Brain microvascular endothelial cell (primary cell): ENCODE results near the gene PAIP2.

ENCODE experiments used
- DNase-seq: peaks from one replicate; pipeline ENCODE4 v3.0.0-alpha.2; 2020
- H3K27ac ChIP-seq: fragments of 250-450 bp; sonication (Bioruptor Pico); 2 replicates; pipeline ENCODE4 v1.5.1; 2020; ENCODE audit warnings: mild to moderate bottlenecking, moderate library complexity
- H3K27me3 ChIP-seq: fragments of 250-450 bp; sonication (Bioruptor Pico); replicated peaks from 2 replicates; pipeline ENCODE4 v1.5.1; 2020; ENCODE audit warnings: mild to moderate bottlenecking
- H3K36me3 ChIP-seq: fragments of 250-450 bp; sonication (Bioruptor Pico); replicated peaks from 2 replicates; pipeline ENCODE4 v1.5.1; 2020; ENCODE audit warnings: mild to moderate bottlenecking
- H3K4me3 ChIP-seq: 2 replicates; pipeline ENCODE4 v1.5.1; 2011; ENCODE audit warnings: low read depth, mild to moderate bottlenecking, control low read depth, low read length, moderate library complexity
- CTCF ChIP-seq: IDR thresholded peaks from 2 replicates; pipeline ENCODE4 v1.5.1; 2011; ENCODE audit warnings: low read depth, mild to moderate bottlenecking, moderate library complexity, low read length, control low read depth, inconsistent platforms; ENCODE audit errors: missing control alignments
- in situ Hi-C: cut with HindIII; loops from 2 replicates; pipeline ENCODE4 v1.10.0; 2017; ENCODE audit warnings: low sequenced_read_pairs, low pct_ligation_motif_present

The PAIP2 gene

GRCh38 chr5:139410121-139410992 lies 68.7 kb downstream of the PAIP2 start:
- Histone ChIP-seq H3K4me3 (no peak overlapping the region), H3K36me3 (no peaks in the 10 kb centered on the region), H3K27ac (no peak overlapping the region), H3K27me3 (no peaks in the 10 kb centered on the region)
- in situ Hi-C loops, result loop anchor here (10.0 to 25.0 kb wide), 2 partner anchors 104 to 352 kb away; no protein-coding TSS in a partner anchor
- no peak for TF ChIP-seq CTCF
- no peak for DNase-seq

- H3K27ac ChIP-seq, result no peak overlapping the region
- H3K36me3 ChIP-seq, result no peaks in the 10 kb centered on the region
- no peaks in the 10 kb centered on the region for H3K27me3 ChIP-seq
- no peak for TF ChIP-seq CTCF
- no peak overlapping the region for H3K4me3 ChIP-seq
- in situ Hi-C loops, result loop anchor here (10.0 to 25.0 kb wide), 2 partner anchors 104 to 351 kb away; no protein-coding TSS in a partner anchor
- no peak for DNase-seq
Measured at GRCh38 chr5:139410993-139411828, 69.6 kb downstream of the PAIP2 start.

GRCh38 chr5:139413153-139413552 lies 71.5 kb downstream of the PAIP2 start:
- Histone ChIP-seq H3K27me3 (no peaks in the 10 kb centered on the region), H3K36me3 (no peaks in the 10 kb centered on the region), H3K4me3 (no peak overlapping the region), H3K27ac (no peak overlapping the region)
- in situ Hi-C loops, result loop anchor here (10.0 to 25.0 kb wide), 2 partner anchors 102 to 349 kb away; no protein-coding TSS in a partner anchor
- DNase-seq, result no peak
- TF ChIP-seq CTCF, result no peak

GRCh38 chr5:139413963-139414362 lies 72.3 kb downstream of the PAIP2 start:
- Histone ChIP-seq H3K36me3 (peaks cover 5% of the 10 kb centered on the region), H3K4me3 (no peak overlapping the region), H3K27ac (no peak overlapping the region), H3K27me3 (no peaks in the 10 kb centered on the region)
- no peak for TF ChIP-seq CTCF
- in situ Hi-C loops, result loop anchor here (10.0 to 25.0 kb wide), 2 partner anchors 101 to 348 kb away; no protein-coding TSS in a partner anchor
- no peak for DNase-seq

- in situ Hi-C loops, result loop anchor here (10.0 to 25.0 kb wide), 2 partner anchors 100 to 348 kb away; no protein-coding TSS in a partner anchor
- H3K27ac ChIP-seq, result no peak overlapping the region
- no peak for DNase-seq
- no peaks in the 10 kb centered on the region for H3K27me3 ChIP-seq
- H3K4me3 ChIP-seq, result no peak overlapping the region
- TF ChIP-seq CTCF, result no peak
- H3K36me3 ChIP-seq, result peaks cover 10% of the 10 kb centered on the region
Measured at GRCh38 chr5:139414581-139415130, 73.0 kb downstream of the PAIP2 start.
